ENCODE results near the gene TMEM30A. TPM values are rescaled to one million over a fixed set of nuclear protein-coding genes. Genes with fewer than 3 reads are reported as not detected.

TMEM30A gene
- total and polyA plus RNA-seq, 2 of the 13 experiments (the other 11 are each of a cell fraction or from before 2014, with no cell fraction given) = 17.6 to 54.4 TPM

GRCh38 chr6:75234126-75234865, 50.3 kb downstream of the TMEM30A start:
- ChIA-PET POLR2A (no interaction called here), CTCF (ENCODE audit: low intra/inter-chr PET ratio, low total read pairs) (no interaction called here)
- Histone ChIP-seq H3K79me2 (ENCODE audit: insufficient read depth, low read length) (no peaks in the 10 kb centered on the region), H2AFZ (ENCODE audit: low read length) (no peak overlapping the region), H3K27ac (ENCODE audit: extremely low read length, insufficient read depth, low read length) (no peak overlapping the region), H3K4me2 (ENCODE audit: low read depth, low read length) (no peak overlapping the region), H3K4me1 (ENCODE audit: insufficient read depth, low read length) (no peaks in the 10 kb centered on the region), H3K27me3 (ENCODE audit: control insufficient read depth in 1 of 2, insufficient read depth in 2 of 2, low read length in 2 of 2) (no peaks in the 10 kb centered on the region), H3K9ac (ENCODE audit: insufficient read depth, low read depth, low read length) (no peak overlapping the region), H4K20me1 (ENCODE audit: insufficient read depth, low read length) (no peaks in the 10 kb centered on the region; the same call in 1 of the 2 replicates), H3K9me3 (ENCODE audit: low read length) (no peaks in the 10 kb centered on the region), H3K36me3 (replicated peaks in 1 of 2; ENCODE audit: control insufficient read depth in 1 of 2, insufficient read depth in 2 of 2, low read length in 2 of 2) (peaks cover 1 to 11% of the 10 kb centered on the region in 2 experiments; a peak in 4 of 5 replicates), H3K4me3 (replicated peaks in 1 of 3; ENCODE audit: insufficient read depth in 1 of 3, low read depth in 2 of 3, low read length in 3 of 3) (no peak overlapping the region)
- in situ Hi-C loops (cut with HindIII; ENCODE audit: extremely low pct_ligation_motif_present, low pct_unique_long_range_greater_than_20kb) (no loop called here), intact Hi-C loops (cut with micrococcal nuclease; ENCODE audit: unreplicated experiment) (no loop called here)
- ATAC-seq = no peak
- no TSS peak for BruUV-seq (replicated peaks)
- no peak for DNase-seq (ENCODE audit: low spot score)
- FAIRE-seq = no peak
- 91% methylated on average over 3 of the region's 3 CpGs for WGBS (ENCODE audit: low lambda C conversion rate)
- TF ChIP-seq HBP1 (CRISPR knock-in tag; IDR thresholded peaks at IDR 0.05; ENCODE audit: low read depth) (no peak), PRMT3 (CRISPR knock-in tag; IDR thresholded peaks at IDR 0.05; ENCODE audit: borderline replicate concordance, low read depth) (no peak), ZMYM2 (CRISPR knock-in tag; IDR thresholded peaks at IDR 0.05) (no peak), HNRNPLL (IDR thresholded peaks at IDR 0.05; ENCODE audit: low read depth, low read length, poor library complexity, severe bottlenecking) (no peak), ARNT (IDR thresholded peaks at IDR 0.05) (no peak), ZNF598 (CRISPR knock-in tag; IDR thresholded peaks at IDR 0.05; ENCODE audit: borderline replicate concordance) (no peak), NKX3-1 (CRISPR knock-in tag; IDR thresholded peaks at IDR 0.05) (no peak), GATA4 (IDR thresholded peaks at IDR 0.05; ENCODE audit: borderline replicate concordance, low read depth) (no peak), PHF20 (CRISPR knock-in tag; IDR thresholded peaks at IDR 0.05) (no peak), TCF7 (IDR thresholded peaks at IDR 0.05; ENCODE audit: low read depth) (no peak)

Measured in HepG2 (cell line).